ACHN (cell line): ENCODE results near the gene TPSG1.
"Not testable (repeated sequence)": the region's sequence is repeated elsewhere in the genome, so short reads cannot be mapped to it uniquely, and the experiment has no call there.

Experiments used
- DNase-seq: peaks from one replicate; pipeline ENCODE4 v3.0.0-alpha.2; 2015
- in situ Hi-C: cut with HindIII; loops from 2 replicates; pipeline ENCODE4 v1.10.0; 2017; ENCODE audit warnings: low sequenced_read_pairs, low pct_ligation_motif_present, low pct_unique_long_range_greater_than_20kb

TPSG1 gene

DNA sequence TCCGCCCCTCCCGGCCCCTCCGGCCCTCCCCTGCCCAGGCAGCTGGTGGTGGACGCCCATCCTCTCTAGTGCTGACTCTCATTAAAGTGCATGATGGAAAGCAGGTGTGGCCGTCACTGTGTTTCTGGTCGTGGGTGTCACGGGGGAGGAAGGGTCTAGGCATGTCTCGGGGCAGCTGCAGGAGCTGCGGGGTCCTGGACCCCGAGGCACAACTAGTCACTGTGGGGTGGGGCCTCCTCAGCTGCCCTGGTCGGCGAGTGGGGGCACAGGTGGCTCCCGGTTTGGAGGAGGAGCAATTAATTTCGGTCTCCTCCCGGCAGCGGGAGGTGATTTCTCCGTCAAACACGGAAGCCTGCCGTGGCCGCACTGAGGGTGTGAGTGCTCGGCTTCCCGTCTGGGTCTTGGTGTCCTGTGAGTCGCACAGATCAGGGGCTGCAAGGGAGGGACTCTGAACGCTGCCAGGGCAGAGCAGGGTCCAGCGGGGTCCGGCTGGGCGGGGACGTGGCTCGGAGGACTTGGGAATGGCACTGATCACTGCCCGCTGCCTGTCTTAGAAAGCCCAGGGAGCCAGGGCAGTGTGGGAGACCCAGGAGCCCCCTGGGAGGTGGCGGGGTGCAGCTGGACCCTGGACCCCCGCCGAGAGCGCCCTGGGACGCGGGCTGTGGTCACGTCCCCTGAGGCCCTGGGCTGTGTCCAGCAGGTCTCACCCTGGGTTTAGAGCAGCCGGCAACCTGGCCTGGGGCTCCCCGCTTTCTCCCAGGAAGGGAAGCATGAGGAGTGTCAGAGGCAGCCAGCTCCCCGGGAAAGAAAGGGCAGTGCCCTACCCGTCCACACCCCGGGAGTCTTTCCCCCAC is 34.1 kb upstream of the TPSG1 start:
- DNase-seq = no peak
- in situ Hi-C loops = no loop called here

DNA sequence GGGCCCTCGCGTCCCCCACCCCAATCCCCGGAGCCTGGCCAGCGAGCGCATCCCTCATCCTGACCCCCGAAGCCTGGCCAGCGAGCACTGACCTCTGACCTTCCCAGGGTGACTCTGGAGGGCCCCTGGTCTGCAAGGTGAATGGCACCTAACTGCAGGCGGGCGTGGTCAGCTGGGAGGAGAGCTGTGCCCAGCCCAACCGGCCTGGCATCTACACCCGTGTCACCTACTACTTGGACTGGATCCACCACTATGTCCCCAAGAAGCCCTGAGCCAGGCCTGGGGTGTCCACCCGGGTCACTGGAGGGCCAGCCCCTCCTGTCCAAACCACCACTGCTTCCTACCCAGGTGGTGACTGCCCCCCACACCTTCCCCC is 33.1 kb upstream of the TPSG1 start:
- no peak for DNase-seq
- in situ Hi-C loops = no loop called here

DNA sequence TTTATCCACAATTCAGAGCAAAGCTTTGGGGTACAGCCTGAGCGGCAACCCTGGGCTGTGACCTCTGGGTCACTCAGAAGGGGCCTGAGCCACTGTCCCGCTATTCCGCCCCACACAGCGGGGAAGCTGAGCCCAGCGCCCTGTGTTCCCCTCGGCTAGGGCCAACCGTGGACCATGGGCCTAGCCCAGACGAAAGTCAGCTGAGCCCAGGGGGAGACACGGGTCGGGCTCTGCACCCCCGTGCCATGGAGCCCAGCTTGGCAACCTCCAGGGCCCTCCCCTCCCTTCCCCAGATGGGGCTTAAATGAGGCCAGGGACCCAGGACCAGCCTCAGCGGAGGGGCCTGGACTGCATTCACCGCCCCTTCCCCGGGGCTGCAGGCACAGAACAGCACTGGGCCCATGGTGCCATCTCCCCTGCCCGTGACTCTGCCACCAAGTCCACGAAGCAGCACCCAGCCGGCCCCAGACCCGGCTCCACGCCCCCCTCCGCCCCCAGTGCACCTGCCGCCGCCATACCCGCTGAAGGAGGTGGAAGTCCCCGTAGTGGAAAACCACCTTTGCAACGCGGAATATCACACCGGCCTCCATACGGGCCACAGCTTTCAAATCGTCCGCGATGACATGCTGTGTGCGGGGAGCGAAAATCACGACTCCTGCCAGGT is 32.6 kb upstream of the TPSG1 start:
- in situ Hi-C loops = no loop called here
- DNase-seq = no peak

DNA sequence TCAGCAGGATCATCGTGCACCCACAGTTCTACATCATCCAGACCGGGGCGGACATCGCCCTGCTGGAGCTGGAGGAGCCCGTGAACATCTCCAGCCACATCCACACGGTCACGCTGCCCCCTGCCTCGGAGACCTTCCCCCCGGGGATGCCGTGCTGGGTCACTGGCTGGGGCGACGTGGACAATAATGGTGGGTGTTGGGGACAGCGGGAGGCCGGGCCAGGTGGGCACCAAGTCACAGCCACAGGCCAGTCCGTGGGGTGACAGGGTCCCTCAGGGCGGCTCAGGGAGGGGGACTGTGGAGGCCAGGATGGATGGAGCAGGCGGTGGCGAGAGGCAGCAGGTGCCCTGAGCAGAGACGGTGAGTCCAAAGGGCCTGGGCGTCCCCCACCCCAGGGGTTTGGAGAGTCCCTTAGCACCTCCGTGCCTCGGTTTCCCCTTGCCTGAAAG is 31.8 kb upstream of the TPSG1 start:
- in situ Hi-C loops = no loop called here
- DNase-seq = no peak

DNA sequence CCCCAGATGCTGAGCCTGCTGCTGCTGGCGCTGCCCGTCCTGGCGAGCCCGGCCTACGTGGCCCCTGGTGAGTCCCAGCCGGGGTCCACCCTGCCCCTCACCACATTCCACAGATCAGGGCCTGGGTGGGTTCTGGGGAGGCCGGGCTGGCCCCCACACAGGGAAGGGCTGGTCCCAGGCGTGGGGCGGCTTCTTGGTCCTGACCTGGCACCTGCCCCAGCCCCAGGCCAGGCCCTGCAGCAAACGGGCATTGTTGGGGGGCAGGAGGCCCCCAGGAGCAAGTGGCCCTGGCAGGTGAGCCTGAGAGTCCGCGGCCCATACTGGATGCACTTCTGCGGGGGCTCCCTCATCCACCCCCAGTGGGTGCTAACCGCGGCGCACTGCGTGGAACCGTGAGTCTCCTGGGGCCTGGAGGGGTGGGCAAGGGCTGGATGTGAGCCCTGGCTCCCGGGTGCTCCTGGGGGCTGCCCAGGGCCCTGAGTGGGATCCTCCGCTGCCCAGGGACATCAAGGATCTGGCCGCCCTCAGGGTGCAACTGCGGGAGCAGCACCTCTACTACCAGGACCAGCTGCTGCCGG is 31.3 kb upstream of the TPSG1 start:
- in situ Hi-C loops, DNase-seq: not testable (repeated sequence)

DNA sequence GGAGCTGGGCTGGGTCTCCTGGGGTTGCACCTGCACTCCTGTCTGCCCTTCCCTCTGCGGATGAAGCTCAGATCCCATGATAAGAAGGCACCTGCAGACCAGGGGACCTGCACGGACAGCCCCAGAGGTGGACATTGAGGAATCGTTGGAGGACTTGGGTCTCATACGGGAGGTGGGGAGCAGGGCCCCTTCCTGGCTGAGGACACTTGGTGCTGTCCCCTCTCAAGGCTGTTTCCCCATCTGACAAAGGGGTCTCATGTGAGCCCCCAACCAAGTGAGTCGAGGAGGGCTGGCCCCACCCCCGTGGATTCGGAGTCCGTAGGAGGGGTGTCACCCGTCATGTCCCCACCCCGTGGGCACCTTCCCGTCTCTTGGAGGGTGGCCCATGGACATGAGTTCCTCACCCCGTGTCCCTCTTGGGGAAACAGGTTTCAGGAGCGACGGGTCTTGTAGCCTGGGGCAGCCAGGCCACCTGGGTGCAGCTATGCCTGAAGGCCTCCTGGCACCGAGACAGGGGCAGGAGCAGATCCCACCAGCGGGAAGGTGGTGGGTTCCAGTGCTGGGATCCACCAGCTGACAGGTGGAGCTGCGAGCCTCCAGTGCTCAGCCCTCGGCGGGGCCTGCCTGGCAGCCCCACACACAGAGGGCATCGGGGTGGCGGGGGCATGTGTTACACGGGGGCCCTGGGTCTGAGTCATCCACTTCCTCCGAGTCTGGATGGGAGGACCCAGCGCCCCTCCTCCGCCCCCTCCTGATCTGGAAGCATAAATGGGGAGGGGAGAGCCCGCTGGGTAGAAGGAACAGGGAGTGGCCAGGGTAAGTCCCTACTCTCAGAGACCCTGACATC is 30.4 kb upstream of the TPSG1 start, which contains the start of gene TPSD1:
Gene TPSD1, plus strand, starts transcription at position 794 of the 847 bp plus-strand sequence. CDS start 212 bp downstream, outside the sequence.
- in situ Hi-C loops, DNase-seq: not testable (repeated sequence)

DNA sequence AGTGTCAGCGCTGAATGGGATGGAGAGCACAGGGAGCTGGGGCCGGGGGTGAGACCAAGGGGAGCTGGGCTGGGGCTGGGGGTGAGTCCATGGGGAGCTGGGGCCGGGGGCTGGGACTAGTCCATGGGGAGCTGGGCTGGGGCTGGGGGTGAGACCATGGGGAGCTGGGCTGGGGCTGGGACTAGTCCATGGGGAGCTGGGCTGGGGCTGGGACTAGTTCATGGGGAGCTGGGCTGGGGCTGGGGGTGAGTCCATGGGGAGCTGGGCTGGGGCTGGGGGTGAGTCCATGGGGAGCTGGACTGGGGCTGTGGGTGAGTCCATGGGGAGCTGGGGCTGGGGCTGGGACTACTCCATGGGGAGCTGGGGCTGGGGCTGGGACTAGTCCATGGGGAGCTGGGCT is 29.8 kb upstream of the TPSG1 start:
- in situ Hi-C loops, DNase-seq: not testable (repeated sequence)

DNA sequence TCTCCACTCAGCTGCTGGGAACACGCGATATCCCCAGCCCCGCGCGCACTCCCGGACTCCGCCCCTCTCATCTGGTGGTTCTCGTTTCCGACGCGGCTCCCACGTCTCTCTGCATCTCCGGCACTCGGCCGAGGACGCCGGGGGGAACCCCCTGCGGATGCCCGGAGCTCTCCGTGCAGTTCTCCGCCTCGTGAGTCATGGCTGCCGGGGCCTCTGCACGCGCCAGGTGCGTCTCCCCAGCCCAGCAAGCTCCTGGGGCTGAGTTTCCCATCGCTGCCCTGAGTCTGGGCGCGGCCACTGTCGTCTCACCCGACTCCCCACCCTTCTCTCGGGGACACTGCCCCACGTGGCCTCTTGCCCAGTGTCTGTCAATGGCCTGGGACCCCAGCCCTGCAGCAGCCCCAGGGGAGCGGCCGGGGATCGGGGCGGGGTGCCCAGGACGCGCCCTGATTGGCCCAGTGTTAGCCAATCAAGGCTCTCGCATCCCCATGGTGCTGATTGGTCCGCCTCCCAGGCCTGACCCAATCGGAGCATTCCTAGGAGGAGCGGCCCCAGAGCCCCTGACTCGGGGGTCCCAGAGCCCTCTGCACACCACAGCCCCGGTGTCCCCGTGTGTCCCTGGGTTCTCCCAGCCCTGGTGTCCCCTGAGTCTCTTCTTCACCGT is 28.8 kb upstream of the TPSG1 start:
- DNase-seq, in situ Hi-C loops: not testable (repeated sequence)

DNA sequence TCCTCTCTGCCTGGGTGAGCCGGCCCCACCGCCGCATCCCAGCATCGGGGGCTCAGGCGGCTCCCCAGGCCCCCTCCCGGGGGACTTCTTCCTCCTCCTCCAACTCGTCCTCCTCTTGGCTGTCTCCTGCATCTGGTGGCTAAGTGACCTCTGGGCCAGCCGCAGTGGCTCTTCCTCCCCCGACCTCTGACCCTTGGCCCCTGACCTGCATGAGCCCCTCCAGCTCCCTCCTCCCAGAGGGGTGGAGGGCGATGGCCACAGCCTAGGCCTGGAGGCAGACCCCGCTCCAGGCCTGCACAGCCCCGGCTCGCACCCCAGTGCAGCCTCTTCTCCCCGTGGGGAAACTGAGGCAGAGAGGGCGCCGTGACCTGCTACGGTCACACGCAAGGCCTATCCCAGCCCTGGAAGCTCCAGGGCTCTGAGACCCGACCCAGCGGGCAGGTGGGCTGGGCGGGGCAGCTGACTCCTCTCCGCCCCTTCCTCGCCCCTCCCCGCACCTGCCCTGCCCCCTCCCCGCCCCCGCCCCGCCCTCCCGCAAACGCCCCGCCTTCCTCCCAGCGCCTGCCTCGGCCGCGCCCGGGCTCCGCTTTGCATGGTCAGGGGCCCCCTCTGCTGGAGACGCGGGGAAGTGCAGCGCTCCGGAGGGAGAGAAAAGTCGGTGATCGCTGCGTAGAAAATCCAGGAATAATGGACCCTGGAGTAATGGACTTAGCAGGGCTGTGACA is 24.1 kb upstream of the TPSG1 start:
- in situ Hi-C loops, DNase-seq: not testable (repeated sequence)

DNA sequence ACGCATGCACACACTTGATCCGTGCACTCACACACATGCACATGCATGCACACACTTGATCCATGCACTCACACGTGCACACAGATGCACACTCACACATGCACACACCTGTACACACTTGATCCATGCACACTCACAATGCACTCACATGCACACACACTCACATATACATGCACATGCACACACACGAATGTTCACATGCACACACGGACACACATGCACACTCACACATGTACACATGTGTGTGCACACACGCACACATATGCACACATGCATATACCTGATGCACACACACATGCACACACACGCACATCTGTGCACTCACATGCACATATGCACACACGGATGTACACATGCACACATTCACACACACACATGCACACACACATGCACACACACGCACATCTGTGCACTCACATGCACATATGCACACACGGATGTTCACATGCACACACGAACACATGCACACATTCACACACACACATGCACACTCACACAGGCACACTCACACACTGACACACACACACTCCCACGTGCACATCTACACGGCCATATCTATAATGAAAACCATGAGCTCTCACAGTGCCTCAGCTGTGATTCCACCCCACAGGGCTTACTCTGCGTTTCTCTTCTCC is 23.0 kb upstream of the TPSG1 start:
- DNase-seq, in situ Hi-C loops: not testable (repeated sequence)

DNA sequence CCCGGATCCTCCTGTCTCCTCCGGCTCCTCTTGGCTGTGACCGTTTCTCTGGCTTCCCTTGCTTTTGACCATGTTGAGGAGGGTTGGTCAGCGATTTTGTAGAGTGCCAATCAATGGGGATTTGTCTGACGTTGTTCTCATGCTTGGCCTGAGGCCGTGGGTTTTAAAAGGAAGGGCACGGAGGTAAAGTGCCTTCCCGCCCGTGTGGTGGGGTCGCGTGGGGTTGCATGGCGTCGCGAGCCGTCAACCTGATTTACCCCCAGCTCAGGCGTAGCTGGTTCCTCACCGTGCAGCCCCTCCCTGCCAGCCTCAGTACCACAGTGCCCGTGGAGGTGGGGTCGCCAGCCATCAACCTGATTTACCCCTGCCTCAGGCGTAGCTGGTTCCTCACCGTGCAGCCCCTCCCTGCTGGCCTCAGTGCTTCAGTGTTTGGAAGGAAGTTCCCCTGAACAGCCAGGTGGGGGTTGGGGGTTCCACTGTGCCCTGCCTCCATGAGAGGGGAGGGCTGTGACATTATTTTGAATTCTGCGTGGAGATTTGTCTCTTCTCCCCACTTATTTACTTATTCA is 20.5 kb upstream of the TPSG1 start:
- in situ Hi-C loops = no loop called here
- no peak for DNase-seq

DNA sequence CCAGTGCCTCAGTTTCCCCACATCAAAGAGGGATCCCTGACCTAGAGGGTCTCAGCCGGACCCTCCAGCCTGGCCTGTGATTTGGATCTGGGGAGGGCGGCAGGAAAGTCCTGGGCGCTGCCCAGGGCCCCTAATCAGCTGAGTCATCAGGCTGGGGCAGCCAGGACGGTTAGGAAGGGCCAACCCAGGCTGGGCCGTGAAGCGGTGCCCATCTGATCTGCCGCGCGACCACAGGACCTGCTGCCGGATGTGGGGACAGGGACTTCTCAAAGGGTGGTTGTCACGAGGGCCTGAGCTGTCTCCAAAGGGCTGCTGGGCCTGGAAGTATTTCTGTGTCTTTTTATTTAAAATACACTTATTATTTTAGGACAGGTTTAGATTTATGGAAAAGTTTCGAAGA is 19.8 kb upstream of the TPSG1 start:
- no peak for DNase-seq
- in situ Hi-C loops = no loop called here

DNA sequence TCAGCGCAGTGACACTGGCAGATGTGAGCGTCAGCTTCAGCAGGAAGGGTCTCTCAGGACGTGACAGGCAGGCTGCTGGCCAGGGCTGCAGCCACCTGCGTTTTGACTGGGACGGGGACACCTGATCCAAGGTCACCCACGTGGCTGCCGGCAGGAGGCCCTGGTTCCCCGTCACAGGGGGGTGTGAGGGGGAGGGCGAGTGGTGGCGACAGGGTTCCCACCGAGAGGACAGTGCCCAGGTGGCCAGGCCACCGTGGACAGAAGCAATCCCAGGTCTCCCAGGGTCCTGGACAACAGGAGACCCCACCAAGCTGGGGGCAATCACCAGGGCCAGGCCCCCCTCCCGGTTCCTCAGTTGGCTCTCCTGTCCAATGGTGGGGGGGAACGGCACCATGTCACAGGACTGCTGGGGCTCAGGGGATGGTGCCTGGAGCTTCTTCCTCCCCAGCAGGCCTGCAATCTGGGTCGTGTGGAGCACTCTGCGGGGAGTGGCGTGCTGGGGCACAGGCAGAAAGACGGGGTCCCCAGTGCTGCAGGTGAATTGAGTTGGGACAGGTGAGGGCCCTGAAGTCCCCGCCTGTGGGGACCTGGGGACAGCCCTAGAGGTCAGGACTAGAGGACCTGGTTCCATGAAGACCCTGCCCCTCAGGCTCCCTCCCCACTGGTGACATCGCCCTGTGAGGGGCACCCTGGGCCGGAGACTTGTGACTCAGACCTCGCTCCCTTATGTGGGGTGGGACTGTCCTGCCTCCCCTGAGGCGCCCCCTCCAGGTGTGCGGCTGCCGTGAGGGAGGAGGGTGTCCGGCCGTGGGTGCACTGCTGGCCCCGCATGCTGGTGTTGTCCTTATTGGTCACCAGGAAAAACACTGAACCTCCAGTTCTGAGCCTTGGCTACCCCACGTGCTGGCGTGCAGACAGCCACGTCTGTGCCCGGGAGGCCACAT is 19.1 kb upstream of the TPSG1 start:
- DNase-seq, in situ Hi-C loops: not testable (repeated sequence)

DNA sequence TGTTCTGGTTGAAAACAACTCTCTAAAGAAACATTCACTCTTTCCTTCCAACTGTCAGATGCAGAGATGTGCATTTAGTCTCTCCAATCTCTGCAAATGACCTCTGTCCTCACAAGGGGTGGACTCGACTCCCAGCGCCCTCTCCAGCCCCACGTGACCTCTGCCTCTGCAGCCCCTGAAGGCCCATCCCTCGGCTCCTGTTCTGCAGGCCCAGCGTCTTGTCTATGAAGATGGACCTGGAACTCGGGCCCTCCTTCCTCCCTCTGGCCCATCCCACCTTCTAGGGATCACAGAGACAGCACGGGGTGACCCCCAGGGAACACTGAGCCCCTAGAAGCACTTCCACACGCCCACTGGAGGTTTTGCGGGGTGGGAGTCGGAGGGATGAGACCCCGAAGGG is 18.3 kb upstream of the TPSG1 start:
- in situ Hi-C loops, DNase-seq: not testable (repeated sequence)

DNA sequence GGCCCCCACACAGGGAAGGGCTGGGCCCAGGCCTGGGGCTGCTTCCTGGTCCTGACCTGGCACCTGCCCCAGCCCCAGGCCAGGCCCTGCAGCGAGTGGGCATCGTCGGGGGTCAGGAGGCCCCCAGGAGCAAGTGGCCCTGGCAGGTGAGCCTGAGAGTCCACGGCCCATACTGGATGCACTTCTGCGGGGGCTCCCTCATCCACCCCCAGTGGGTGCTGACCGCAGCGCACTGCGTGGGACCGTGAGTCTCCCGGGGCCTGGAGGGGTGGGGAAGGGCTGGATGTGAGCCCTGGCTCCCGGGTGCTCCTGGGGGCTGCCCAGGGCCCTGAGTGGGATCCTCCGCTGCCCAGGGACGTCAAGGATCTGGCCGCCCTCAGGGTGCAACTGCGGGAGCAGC is 16.0 kb upstream of the TPSG1 start:
- in situ Hi-C loops = not testable (repeated sequence)

DNA sequence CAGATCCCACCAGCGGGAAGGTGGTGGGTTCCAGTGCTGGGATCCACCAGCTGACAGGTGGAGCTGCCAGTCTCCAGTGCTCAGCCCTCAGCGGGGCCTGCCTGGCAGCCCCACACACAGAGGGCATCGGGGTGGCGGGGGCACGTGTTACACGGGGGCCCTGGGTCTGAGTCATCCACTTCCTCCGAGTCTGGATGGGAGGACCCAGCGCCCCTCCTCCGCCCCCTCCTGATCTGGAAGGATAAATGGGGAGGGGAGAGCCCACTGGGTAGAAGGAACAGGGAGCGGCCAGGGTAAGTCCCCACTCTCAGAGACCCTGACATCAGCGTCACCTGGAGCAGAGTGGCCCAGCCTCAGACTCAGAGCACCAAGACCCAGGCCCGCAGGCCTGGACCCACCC is 15.4 kb upstream of the TPSG1 start, which contains the start of gene TPSAB1:
Gene TPSAB1, plus strand, starts transcription at position 270 of the 400 bp plus-strand sequence. CDS start 234 bp downstream, outside the sequence.
- DNase-seq, in situ Hi-C loops: not testable (repeated sequence)

More for the DNA sequence above, 16.0 kb upstream of the TPSG1 start:
- DNase-seq = not testable (repeated sequence)
